Amniotic stem cell (primary cell): ENCODE measurements around the gene KDM3B.
"Not testable (repeated sequence)": the region's sequence is repeated elsewhere in the genome, so short reads cannot be mapped to it uniquely, and the experiment has no call there.

ENCODE experiments used
- DNase-seq: peaks from one replicate; lab custom pipeline; 2025; lab: John Stamatoyannopoulos, UW

The KDM3B gene

DNA sequence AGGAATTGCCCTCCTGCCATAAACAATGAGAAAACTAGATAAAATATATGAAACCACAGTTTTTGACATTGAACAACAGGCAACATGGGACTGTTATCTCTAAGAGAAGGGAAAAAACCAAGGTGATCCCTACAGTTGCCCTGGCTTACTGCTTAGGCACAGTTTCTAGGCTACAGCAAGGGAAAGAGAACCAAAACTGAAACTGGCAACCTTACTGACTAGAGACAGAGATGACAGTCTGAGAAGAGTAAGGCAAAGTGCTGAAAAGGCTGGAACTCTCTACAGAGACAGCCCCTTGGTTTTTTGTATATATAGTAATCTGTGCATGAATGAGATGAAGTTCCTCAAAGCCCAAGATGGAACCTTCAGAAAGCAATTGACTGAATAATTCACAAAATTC lies 50.2 kb downstream of the KDM3B start:
- DNase-seq = no peak

DNA sequence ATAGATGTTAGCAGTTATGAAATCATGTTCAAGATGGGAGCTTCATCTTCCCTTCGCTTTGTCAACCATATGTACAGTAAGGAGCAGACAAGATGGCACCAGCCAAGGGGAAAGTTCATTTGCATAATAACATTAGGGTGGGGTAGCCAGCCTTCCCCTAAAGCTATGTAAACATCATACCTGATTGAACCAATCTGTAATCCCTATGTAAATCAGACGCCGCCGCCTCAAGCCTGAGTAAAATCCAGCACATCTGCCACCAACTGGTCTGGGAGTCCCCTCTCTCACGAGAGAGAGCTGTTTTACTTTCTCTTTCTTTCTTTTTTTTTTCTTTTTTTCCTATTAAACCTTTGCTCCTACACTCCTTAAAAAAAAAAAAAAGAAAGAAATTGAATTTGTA lies 55.5 kb downstream of the KDM3B start:
- no peak for DNase-seq

DNA sequence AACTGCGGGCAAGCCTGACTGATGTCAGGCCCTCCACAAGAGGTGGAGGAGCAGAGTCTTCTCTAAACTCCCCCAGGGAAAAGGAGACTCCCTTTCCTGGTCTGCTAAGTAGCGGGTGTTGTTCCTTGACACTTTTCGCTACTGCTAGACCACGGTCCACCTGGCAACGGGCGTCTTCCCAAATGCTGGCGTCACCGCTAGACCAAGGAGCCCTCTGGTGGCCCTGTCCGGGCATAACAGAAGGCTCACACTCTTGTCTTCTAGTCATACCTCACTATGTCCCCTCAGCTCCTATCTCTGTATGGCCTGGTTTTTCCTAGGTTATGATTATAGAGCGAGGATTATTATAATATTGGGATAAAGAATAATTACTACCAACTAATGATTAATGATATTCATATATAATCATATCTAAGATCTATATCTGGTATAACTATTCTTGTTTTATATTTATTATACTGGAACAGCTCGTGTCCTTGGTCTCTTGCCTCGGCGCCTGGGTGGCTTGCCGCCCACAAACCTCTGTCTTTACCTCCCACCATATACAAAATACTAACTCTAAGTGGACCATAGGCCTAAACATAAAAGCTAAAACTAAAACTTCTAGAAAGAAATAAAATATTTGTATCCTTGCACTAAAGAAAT lies 58.6 kb downstream of the KDM3B start:
- DNase-seq = not testable (repeated sequence)

DNA sequence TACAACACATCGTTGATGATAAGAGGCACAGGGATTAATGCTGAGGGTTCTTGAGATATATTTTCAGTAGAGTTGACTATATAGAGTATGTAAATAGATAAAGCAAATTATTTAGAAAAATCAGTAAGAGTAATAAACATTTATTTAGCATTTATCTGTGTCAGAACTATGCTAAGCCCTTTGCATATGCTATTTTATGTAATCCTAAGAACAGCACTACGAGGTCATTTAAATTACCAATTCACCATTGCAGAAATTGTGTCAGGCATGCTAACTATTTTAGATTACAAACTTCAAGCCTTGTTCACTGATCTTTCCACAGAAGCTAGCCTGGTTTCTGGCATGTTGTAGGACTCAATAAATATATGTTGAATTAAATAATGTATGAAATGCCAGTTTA lies 66.0 kb downstream of the KDM3B start:
- no peak for DNase-seq

DNA sequence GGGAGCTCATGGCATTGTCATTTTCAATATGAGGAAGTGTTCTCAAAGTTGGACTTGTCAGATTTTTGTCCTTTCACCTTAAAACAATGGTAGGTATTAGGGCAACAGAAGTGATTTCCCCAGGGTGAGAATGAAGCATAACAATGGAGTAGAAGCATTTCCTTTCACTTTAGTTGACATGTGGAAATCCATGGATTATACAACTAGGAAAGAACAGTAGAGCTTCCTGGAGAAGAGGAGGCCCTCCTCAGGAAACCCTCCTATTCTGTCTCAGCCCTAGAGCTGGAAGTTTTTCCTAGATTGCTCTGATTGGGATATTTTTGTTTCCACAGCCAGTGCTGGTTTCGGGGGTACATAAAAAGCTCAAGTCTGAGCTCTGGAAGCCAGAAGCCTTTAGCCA lies 72.6 kb downstream of the KDM3B start:
- DNase-seq = no peak

DNA sequence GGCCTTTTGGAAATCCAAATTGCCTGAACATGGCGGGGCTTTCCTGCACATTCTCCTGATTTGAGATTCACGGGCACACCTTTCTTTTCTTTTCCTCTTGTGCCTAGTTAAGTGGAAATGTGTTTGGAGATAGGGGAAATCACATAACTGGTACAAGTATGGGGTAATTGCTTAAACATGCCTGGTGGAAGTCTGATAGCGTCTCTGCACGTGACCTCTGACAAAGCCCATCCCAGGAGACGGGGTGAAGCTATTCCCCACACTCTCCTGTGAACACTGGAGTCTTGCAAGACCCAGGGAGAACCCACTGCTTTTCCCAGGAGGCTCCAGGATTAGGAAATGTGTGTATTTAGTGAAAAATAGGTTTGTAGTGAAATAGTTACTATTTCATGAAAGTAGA lies 83.5 kb downstream of the KDM3B start:
- DNase-seq = no peak

DNA sequence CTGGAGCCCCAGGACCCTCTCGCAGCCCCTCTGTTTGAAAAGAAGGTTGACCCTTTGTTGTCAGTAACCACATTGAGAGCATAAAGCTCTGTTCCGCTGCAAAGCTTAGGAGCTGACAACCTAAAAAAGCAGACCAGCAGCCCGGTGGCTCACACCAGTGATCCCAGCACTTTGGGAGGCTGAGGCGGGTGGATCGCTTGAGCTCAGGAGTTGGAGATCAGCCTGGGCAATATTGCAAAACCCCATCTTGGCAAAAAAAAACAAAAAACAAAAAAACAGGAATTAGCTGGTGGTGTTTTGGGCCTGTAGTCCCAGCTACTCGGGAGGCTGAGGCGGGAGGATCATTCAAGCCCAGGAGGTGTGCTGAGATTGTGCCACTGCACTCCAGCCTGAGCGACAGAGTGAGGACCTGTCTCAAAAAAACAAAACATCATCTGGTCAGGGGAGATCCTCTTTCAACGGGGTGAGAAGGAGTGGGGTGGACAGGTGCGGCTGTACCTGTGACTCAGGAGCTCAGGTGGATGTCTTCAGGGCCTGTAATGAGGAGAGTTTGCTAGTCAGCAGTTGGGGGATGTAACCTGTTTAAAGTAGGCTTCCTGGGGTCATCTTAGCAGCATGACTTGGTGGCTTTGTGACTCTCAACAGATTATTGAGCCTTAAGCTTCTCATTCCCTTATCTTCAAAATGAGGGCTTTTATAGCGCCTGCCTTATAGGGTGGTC lies 85.7 kb downstream of the KDM3B start:
- no peak for DNase-seq

DNA sequence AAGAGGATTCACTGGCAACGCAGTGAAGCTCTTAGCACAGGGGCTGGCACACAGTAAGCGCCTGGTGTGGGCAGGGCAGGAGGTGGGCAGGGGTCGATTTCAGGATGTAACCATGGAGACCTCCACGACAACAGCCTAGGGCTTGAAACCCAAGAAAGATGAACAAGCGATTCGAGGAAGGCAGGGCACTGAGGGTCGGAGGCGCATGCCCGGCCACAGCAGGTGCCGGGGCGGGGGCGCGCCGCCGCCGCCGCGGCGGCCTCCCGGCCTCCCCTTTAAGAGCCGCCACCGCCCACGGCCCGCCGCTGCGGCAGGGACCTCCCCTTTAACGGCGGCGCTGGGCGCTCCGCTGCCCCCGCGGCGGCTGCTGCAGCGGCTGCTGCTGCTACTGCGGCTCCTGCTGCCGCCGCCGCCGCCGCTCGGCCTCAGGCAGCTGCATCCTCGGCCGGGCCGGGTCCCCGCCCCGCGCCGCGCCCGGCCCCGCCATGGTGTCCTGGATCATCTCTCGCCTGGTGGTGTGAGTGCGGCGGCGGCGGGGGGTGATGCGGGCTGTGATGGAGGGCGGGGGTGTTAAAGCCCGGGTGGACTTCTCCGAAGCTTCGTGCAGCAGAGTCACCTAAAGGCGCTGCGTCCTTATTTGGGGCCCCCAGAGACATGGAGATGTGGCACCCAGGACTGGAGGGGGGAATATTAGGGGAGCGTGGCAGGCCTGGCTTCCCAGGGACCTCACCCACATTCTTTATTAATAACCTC lies 86.4 kb downstream of the KDM3B start, which contains the start of gene REEP2:
REEP2 (plus strand) TSS at position 334 of the 753 bp plus-strand sequence; CDS start at position 486, 152 bp downstream.
- no peak for DNase-seq

DNA sequence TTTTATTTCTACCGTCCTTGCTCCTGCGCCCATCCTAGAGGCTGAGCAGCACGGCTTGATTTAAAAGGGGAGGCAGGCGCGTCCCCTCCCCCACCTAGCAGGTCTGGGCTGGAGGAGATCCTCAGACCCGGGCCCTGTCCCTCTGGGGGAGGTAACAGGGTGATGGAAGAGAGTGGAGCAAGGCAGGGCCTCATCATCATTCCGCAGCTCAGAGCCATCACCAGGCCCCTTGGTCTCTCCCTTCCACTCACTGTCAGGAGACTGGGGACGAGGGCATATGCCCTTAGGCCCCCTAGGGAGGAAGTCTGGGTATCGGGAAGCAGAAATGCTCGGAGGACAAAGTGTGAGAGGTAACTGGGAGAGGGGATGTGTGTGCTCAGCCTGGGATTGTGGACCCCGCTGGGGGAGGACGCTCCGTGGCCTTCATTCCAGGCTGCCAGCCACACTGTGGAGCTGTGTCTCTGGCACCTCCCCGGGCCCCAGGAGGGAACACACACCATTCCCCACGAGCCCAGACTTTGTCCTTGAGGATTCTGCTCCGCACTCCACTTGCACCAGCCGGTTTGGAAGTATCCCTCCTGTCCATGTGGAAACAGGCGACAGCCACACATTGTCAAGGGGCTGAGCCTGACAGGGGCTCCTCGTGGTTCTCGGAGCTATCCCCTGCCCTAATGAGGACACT lies 87.1 kb downstream of the KDM3B start:
- DNase-seq = no peak

DNA sequence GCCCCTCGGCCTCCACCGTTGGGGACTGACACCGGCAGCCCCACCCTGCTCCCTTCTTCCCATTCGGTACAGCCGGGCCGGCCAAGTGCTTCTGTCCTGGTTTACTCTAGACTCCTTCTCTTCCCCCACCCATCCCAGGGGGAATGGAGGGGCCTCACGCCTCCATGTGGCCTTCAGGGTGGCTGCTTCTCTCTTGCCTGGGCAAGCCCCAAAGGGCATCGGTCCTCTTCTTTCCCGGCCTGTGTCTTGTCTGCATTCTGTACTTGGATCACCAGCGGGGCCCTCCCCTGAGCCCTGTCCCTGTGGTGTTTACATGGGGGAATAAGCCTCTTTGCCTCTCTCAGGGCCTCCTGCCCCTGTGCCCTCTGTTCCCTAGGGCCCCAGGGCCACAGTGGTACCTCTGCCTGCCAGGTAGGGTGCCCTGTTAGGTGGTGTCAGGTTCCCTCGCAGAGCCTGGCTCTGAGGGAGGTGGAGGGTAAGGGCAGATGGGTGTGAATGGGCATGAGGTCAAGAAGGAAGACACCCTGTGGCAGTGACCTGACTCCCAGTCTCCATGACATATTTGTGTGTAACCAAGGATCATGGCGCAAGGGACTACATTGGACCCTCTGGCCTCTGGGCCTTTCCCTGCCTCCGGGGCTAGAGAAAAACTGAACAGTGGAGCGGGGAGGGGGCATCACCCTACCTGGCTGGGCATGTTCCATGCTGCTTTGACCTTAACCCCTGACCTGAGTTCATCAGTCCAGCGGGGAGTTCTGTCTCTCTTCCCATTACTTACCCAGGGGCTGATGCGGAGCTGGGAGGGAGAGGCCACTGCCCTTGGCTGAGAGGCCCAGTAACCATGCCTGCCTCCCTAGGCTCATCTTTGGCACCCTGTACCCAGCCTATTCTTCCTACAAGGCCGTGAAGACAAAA lies 87.9 kb downstream of the KDM3B start:
- no peak for DNase-seq

DNA sequence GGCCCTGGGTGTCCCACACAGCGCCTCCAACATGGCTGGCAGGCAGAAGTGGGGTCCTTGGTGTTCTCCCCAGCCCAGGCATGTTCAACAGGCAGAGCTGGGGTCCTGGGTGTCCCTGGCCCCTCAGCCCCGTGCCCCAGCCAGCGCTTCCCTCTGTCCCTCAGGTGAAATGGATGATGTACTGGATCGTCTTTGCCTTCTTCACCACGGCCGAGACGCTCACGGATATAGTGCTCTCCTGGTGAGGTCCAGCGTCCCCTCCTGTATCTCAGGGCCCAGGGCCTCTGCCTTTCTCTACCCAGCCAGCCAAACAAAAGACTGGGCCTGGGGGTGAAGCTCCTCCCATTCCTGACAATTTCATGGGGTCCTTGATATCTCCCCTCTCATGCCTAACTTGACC lies 88.7 kb downstream of the KDM3B start:
- DNase-seq = no peak

DNA sequence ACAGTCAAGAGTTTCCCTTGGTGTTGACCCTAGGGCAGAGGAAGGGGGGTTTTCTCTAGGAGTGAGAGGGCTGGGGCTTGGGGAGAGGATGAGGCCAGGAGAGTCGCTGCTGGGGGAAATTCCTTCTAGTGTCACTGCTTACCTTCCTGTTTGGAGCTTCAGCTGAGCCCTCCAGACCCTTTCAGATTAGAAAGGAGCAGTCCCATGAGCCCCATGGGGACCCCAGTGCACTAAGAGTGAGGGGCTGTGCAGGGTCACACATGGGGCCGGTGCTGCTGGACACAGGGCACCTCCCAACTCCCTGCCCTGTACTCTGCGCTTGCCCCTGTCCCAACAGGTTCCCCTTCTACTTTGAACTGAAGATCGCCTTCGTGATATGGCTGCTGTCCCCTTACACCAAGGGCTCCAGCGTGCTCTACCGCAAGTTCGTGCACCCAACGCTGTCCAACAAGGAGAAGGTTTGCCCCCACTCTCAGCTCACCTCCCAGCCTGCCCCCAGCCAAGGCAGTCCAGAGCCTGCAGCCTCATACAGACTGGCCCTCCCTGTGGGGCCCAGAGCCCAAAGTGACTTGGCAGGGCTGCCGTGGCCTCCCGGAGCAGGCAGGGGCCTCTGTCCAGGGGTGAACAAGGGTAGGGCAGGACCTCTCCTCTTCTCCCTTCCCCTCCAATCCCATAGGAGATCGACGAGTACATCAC lies 91.7 kb downstream of the KDM3B start:
- DNase-seq = no peak

DNA sequence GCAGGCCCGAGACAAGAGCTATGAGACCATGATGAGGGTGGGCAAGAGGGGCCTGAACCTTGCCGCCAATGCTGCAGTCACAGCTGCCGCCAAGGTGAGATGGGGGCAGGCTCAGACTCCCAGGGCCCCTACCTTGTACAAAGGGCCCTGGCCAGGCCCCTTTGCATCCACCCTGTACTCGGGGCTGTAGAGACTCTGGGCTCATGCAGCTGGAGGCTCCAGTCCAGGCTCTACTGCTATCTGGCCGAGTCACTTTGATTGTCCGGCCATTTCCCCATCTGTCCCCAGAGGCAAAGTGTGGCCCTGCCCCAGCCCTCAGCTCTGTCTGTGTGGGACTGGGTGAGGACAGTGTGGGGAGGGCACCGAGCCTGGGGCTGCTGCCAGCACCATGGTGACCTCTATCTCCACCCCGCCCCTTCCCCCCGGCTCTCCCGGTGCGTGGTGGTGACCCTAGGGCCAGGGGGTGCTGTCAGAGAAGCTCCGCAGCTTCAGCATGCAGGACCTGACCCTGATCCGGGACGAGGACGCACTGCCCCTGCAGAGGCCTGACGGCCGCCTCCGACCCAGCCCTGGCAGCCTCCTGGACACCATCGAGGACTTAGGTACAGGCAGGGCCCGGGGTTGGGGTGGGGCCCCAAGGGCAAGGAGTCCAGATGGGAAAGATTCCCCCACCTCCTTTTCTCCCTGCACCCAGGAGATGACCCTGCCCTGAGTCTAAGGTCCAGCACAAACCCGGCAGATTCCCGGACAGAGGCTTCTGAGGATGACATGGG lies 92.5 kb downstream of the KDM3B start:
- no peak for DNase-seq

DNA sequence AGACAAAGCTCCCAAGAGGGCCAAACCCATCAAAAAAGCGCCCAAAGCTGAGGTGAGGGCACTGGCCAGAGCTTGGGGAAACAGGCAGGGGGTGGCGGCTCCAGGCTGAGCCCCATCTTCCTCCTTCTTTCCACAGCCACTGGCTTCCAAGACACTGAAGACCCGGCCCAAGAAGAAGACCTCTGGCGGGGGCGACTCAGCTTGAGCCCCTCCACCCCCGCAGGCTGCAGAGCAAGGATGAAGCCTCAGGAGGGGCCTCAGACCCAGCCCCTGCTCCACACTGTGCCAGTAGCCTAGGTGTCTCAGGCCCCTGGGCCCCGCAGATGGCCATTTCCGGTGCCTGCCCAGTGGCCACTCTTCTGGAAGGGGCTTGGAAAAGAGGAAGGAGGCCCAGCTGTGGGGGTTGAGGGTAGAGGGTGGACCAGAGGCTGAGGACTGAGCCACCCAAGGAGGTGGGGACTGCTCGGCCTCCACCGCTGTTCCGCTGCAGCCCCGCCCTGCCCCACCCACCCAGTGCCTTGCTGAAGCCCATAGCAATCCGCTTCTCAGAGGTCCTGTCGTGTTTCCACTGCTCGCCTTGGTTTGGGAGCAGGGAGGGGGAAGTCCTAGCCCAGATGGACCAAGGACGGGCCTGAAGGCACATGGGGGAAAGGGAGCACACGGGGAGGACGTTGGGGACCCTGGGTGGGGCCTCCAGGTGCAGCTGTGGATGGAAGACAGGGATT lies 93.2 kb downstream of the KDM3B start:
- DNase-seq = no peak

DNA sequence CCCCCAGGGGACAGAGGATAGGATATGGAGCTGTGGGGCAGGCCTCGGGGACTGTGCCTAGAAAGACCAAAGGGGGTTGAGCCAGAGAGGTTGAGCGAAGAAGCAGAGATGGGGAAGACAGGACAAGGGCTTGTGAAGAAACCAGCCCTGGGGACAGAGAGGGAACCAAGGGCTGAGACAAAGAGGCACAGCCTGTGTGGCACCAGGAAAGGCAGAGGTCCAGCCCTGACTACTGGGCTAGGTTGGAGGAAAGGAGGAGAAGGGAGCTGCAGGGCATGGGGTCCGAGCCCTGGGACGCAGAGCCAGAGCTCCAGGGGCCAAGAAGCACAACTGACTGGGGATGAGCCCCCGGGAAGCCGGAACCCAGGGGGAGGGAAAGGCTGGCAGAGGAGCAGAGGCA lies 95.6 kb downstream of the KDM3B start:
- no peak for DNase-seq

DNA sequence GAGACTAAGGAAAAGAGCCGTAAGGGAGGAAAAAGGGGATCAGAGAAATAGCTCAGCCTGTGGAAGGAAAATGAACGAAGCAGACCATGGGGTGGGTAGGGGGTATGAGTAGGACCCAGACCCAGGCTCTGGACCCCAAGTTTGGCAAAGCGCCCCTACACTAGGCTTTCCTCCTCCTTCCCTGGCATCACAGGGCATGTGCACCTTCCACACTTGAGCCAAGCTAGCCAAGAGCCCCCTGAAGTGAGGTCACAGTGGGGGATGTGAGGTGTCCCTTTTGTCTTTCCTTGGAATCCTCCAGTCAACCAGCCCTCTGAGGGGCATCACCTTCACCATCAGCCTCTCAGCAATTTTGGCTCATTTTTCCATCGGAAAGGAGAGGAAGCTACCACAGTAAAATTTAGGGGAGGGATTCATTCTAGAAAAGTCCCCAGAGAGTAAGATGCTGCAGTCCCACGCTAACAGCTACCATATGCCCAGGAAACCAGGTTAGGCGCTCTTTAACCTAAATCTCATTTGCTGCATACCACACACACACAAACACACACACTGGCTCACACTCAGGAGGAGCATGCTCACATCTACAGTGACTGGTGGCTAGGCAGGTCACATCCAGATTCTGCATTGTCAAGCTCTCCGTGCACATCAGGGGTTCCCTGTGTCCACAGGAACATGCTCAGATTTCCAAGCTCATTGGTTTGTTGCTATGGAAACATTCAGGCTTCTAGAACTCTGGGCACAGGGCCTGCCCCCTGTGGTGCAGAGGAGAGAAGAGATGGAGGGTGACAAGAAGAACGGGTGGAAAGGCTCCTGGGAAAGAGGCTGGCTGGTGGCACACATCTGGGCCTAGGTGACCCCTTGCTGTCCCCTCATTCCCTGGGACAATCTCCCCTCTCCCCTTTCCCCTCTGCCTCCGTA lies 96.3 kb downstream of the KDM3B start:
- DNase-seq = no peak

DNA sequence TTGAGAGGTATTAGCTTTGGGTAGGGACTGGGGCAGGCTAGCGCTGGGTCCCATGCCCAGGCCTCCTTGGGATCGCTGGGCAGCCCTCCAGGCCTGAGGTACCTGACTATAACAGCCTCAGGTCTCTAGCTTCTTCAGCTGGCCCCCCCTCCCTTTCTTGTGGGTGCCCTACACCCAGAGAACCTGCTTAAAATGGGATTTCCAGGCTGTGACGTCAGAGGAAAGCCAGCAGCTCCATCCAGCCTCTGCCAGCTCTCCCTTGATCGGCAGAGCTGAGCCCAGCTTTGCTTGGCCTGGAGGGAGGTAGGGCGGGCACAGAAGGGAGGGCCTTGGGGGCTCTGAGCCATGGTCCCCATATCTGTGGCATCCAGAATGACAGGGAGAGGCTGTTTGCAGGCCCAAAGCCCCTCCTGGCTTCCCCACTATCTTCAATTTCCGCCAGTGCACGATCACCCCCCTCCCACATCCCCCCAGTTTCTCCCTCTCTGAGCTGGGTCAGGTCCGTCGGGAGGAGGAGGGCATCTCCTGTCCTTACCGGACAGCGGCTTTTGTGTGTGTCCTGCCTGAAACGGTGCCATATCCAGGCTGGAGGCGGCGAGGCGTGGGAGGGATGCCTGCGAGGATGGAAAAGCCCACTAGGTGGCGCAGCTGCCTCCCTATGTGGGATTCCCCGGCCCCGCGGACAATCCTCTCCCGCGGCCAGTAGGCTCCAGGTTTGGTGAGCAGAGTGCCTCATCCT lies 97.2 kb downstream of the KDM3B start:
- peak; percentile 75 for DNase-seq

DNA sequence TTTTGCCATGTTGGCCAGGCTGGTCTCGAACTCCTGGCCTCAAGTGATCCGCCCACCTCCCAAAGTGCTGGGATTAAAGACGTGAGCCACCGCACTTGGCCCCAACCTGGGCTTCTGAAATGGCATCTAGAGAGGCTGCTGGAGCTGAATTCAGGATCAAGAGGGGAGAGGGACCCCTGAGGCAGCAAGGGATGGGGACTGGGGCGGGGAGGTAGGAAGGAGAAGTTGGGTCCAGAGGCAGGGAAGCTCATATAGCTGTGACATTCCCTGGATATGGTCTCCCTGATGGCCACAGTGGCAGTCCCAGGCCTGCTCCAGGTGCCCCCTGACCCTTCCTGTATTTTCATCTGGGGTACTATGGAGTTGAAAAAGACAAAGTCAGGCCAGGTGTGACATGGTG lies 98.5 kb downstream of the KDM3B start:
- no peak for DNase-seq
